DOHH2 (cell line): ENCODE data around the gene SIRT3.

Experiments
- H3F3A ChIP-seq: fragments of 200-600 bp; sonication (generic), shearing (Covaris generic); 2 replicates; pipeline ENCODE4 v1.6.0; 2016; ENCODE audit warnings: antibody characterized with exemption, mild to moderate bottlenecking; ENCODE audit not compliant: control insufficient read depth, insufficient read depth
- H3K27ac ChIP-seq: fragments of 200-600 bp; sonication (generic); 2 replicates; pipeline ENCODE4 v1.5.1; 2014; ENCODE audit warnings: low read depth, mild to moderate bottlenecking, low read length, moderate library complexity
- H3K27me3 ChIP-seq: fragments of 200-600 bp; sonication (generic); 2 replicates; pipeline ENCODE4 v1.6.1; 2014; ENCODE audit warnings: mild to moderate bottlenecking, low read length, mixed read lengths; ENCODE audit not compliant: control insufficient read depth
- H3K36me3 ChIP-seq: fragments of 200-600 bp; sonication (generic); 2 replicates; pipeline ENCODE4 v1.6.1; 2014; ENCODE audit warnings: mild to moderate bottlenecking, low read length, moderate library complexity, mixed read lengths; ENCODE audit not compliant: control insufficient read depth
- H3K4me1 ChIP-seq: fragments of 200-600 bp; sonication (generic); 2 replicates; pipeline ENCODE4 v1.6.1; 2014; ENCODE audit warnings: mild to moderate bottlenecking, low read length, mixed read lengths; ENCODE audit not compliant: control insufficient read depth
- H3K4me2 ChIP-seq: fragments of 200-600 bp; sonication (generic); 2 replicates; pipeline ENCODE4 v1.6.0; 2014; ENCODE audit warnings: mild to moderate bottlenecking, low read length, moderate library complexity
- H3K4me3 ChIP-seq: fragments of 200-600 bp; sonication (generic); 2 replicates; pipeline ENCODE4 v1.5.1; 2014; ENCODE audit warnings: mild to moderate bottlenecking, low read length, mixed read lengths
- H3K79me2 ChIP-seq: fragments of 200-600 bp; sonication (generic); 2 replicates; pipeline ENCODE4 v1.6.1; 2014; ENCODE audit warnings: mild to moderate bottlenecking, low read length, mixed read lengths; ENCODE audit not compliant: control insufficient read depth
- H3K9me2 ChIP-seq: fragments of 200-600 bp; sonication (generic); replicated peaks from 2 replicates; pipeline ENCODE4 v1.6.1; 2014; ENCODE audit warnings: mild to moderate bottlenecking, low read length, mixed read lengths; ENCODE audit not compliant: control insufficient read depth
- H3K9me3 ChIP-seq: fragments of 200-600 bp; sonication (generic); 2 replicates; pipeline ENCODE4 v1.6.1; 2014; ENCODE audit warnings: antibody characterized with exemption, low read length, mixed read lengths; ENCODE audit not compliant: control insufficient read depth, insufficient read depth
- H4K20me1 ChIP-seq: fragments of 200-600 bp; sonication (generic); 2 replicates; pipeline ENCODE4 v1.6.0; 2014; ENCODE audit warnings: low read depth, mild to moderate bottlenecking, antibody characterized with exemption, low read length, moderate library complexity; ENCODE audit not compliant: control insufficient read depth, insufficient read depth
- CTCF ChIP-seq: fragments of 200-600 bp; sonication (generic); IDR thresholded peaks from one replicate; pipeline ENCODE4 v1.5.1; 2014; ENCODE audit warnings: antibody characterized with exemption, mild to moderate bottlenecking, low read depth, low read length; ENCODE audit not compliant: poor library complexity, severe bottlenecking
- EZH2phosphoT487 ChIP-seq: fragments of 200-600 bp; sonication (generic); IDR thresholded peaks from 2 replicates; pipeline ENCODE4 v1.6.1; 2017; ENCODE audit warnings: borderline replicate concordance, mild to moderate bottlenecking, antibody characterized with exemption, low read length, moderate library complexity, mixed read lengths

SIRT3 gene

GRCh38 chr11:276219-276618, 40.1 kb upstream of the SIRT3 start:
- Histone ChIP-seq H3K27ac (no peak overlapping the region), H3F3A (peaks cover 3% of the 10 kb centered on the region), H3K4me2 (no peak overlapping the region), H3K9me3 (peaks cover 9% of the 10 kb centered on the region), H3K36me3 (no peaks in the 10 kb centered on the region), H3K9me2 (no peaks in the 10 kb centered on the region), H4K20me1 (no peaks in the 10 kb centered on the region), H3K4me1 (peaks cover 16% of the 10 kb centered on the region), H3K27me3 (no peaks in the 10 kb centered on the region), H3K79me2 (no peaks in the 10 kb centered on the region), H3K4me3 (no peak overlapping the region)
- no peak for TF ChIP-seq CTCF
- TF ChIP-seq EZH2phosphoT487: no peak

- 0 out of 2 replicates have a peak, but pooled peaks cover 3% of the 10 kb centered on the region for H3K36me3 ChIP-seq
Measured at GRCh38 chr11:272931-273198, 36.7 kb upstream of the SIRT3 start.

GRCh38 chr11:272195-272930, 36.2 kb upstream of the SIRT3 start:
- H3K36me3 ChIP-seq: 0 out of 2 replicates have a peak, but pooled peaks cover 3% of the 10 kb centered on the region
- H3K4me2 ChIP-seq: no peak overlapping the region
- H3K27ac ChIP-seq: no peak overlapping the region
- H3F3A ChIP-seq: peaks cover 26% of the 10 kb centered on the region
- peaks cover 9% of the 10 kb centered on the region for H3K9me3 ChIP-seq
- H3K79me2 ChIP-seq: peaks cover 9% of the 10 kb centered on the region
- TF ChIP-seq CTCF (no peak), EZH2phosphoT487 (no peak)
- H3K4me3 ChIP-seq: no peak overlapping the region
- peaks cover 50% of the 10 kb centered on the region for H3K4me1 ChIP-seq
- no peaks in the 10 kb centered on the region for H3K27me3 ChIP-seq
- H4K20me1 ChIP-seq: no peaks in the 10 kb centered on the region
- H3K9me2 ChIP-seq: no peaks in the 10 kb centered on the region

More at GRCh38 chr11:272931-273198, 36.7 kb upstream of the SIRT3 start:
- no peak overlapping the region for H3K4me2 ChIP-seq
- no peak overlapping the region for H3K4me3 ChIP-seq
- TF ChIP-seq EZH2phosphoT487 (no peak), CTCF (no peak)
- no peaks in the 10 kb centered on the region for H4K20me1 ChIP-seq
- H3K79me2 ChIP-seq: peaks cover 9% of the 10 kb centered on the region
- peaks cover 9% of the 10 kb centered on the region for H3K9me3 ChIP-seq
- no peaks in the 10 kb centered on the region for H3K9me2 ChIP-seq
- peaks cover 45% of the 10 kb centered on the region for H3K4me1 ChIP-seq
- H3K27me3 ChIP-seq: no peaks in the 10 kb centered on the region
- no peak overlapping the region for H3K27ac ChIP-seq
- peaks cover 22% of the 10 kb centered on the region for H3F3A ChIP-seq
